GM18868 (cell line): ENCODE measurements around the gene ARTN.

ENCODE experiments used
- ATAC-seq: cut with Tn5 transposase; IDR thresholded peaks from one replicate; pipeline ENCODE4 v1.9.1; 2021; ENCODE audit warnings: mild to moderate bottlenecking, moderate library complexity; ENCODE audit not compliant: unreplicated experiment

ARTN gene

DNA sequence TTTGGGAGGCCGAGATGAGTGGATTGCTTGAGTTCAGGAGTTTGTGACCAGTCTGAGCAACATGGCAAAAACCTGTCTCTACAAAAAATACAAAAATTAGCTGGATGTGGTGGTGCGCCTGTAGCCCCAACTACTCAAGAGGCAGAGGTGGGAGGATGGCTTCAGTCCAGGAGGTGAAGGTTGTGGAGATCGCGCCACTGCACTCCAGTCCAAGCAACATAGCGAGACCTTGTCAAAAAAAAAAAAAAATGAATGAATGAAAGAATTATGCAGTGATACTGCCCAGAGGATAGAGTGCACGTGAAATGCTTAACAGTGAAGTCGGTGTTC, 35.8 kb downstream of the ARTN start:
- no peak for ATAC-seq

DNA sequence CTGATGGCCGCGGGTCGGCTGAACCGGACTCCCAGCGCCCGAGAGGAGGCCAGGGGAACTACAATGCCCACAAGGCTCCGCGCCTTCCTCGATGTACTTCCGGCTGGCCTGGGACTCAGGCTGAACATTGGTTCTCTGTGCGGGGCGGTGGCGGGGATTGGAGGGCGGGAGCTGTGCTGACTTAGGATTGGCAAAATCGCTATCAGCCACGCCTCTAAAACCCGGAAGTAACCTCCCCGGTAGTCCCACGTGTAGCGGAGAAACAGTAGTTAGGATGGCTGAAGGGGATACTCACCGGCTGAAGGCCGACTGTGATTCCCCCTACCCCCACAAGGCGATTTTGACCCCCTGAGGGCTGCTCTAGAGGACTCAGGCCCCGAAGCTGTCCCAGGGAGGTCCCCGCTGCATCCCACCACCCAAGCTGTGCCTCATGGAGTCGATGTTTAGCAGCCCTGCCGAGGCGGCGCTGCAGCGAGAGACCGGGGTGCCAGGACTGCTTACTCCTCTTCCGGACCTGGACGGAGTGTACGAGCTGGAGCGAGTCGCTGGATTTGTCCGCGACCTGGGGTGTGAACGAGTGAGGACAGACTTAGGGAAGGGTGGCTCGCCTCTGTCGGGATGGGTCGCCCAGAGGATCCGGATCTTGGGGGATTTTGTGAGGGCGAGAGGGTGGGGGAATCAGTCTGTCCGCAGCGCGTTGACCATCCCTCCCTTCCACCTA, 36.3 kb downstream of the ARTN start, which contains the start of gene DPH2:
Gene DPH2 (plus strand): TSS at position 265 of the 721 bp plus-strand sequence. CDS start 166 bp downstream, at position 431.
- peak; percentile 91 for ATAC-seq

DNA sequence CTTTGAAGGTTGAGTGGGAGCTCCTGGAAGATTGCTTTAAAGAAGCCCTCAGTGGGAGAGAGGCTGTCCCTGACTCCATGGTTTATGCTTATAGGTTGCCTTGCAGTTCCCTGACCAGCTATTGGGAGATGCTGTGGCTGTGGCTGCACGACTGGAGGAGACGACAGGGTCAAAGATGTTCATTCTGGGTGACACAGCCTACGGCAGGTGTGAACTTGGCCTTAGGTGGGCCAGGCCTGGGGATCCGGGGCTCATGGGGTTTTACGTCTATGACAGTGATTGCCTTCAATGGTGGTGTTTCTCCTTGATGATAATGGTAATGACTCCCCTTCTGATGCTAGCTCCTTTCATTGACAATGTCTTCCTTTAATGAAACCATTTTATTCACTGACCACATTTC, 36.9 kb downstream of the ARTN start:
- ATAC-seq, result no peak

DNA sequence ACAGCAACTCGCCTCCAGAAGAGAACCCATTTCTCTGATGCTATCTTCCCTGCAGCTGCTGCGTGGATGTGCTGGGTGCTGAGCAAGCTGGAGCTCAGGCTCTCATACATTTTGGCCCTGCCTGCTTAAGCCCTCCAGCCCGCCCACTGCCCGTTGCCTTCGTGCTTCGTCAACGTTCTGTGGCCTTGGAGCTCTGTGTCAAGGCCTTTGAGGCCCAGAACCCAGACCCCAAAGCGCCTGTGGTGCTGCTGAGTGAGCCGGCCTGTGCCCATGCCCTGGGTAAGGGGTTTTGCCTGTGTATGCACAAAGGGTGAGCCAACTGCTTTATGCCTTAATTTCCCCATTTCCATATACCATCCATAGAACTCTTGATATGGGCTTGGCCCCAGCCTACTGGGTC, 37.3 kb downstream of the ARTN start:
- ATAC-seq, result no peak

DNA sequence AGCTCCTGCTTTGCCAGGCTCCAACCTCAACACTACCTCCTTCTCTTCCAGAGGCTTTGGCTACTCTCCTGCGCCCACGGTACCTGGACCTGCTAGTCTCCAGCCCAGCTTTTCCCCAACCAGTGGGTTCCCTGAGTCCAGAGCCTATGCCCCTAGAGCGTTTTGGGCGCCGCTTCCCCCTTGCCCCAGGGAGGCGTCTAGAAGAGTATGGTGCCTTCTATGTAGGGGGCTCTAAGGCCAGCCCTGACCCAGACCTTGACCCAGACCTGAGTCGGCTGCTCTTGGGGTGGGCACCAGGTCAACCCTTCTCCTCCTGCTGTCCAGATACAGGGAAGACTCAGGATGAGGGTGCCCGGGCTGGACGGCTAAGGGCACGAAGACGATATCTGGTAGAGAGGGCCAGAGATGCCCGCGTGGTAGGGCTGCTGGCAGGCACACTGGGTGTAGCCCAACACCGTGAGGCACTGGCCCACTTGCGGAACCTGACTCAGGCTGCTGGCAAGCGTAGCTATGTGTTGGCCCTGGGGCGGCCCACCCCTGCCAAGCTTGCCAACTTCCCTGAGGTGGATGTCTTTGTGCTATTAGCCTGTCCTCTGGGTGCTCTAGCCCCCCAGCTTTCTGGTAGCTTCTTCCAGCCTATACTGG, 37.9 kb downstream of the ARTN start:
- ATAC-seq, result no peak

DNA sequence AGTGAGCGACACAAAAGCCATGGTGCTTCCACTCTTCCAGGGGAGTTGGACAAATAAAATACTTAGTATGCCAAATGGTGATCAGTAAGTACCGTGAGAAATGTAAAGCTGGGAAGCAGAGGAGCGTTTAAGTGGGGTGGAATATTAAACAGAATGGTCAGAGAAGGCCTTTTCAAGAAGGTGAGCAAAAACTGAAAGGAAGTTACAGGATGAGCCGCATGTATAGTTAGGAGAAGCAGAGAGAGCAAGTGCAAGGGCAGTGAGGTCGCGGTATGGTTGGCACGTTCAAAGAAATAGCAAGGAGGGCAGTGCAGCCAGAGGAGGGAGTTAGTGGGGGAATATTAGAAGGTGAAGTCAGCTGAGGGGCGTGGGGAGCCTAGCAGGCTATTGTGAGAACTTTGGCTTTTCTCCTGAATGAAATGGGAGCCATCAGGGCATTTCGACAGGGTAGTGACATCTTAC, 40.4 kb downstream of the ARTN start:
- no peak for ATAC-seq

DNA sequence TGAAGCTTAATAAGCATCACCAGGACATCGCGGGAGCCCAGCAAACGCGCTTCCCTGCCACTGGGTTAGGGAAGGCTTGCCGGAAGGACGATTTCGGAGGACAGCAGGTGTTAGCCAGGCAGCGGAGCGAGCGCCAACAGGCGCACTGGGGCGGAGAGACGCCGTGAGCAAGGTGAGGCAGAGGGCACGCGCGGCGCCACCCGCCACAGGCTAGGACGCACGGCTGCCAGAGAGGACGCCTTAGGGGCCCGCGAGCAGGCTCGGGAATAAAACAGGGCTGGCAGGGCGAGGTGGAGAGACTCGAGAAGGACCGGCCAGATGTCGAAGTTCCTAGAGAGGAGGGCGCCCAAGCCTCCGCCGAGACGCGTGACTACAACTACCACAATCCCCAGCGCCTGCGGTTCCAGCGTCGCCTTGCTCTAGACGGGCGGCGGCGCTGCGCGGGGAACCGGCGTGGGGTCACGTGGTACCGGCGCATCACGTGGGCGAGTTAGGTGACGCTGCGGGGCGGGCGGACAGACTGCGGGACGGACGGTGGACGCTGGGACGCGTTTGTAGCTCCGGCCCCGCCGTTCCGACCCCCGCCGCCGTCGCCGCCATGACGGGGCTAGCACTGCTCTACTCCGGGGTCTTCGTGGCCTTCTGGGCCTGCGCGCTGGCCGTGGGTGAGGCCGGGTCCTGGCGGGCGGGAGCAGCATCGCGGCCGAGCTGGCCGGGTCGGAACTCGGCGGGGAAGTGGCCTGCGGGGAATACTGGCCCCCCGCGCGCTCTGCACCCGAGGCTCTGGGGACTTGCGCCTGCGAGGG, 41.0 kb downstream of the ARTN start, which contains the start of gene ATP6V0B:
Gene ATP6V0B (plus strand): TSS at position 518 of the 806 bp plus-strand sequence. CDS start 81 bp downstream, at position 599.
- ATAC-seq, result peak; percentile 62

DNA sequence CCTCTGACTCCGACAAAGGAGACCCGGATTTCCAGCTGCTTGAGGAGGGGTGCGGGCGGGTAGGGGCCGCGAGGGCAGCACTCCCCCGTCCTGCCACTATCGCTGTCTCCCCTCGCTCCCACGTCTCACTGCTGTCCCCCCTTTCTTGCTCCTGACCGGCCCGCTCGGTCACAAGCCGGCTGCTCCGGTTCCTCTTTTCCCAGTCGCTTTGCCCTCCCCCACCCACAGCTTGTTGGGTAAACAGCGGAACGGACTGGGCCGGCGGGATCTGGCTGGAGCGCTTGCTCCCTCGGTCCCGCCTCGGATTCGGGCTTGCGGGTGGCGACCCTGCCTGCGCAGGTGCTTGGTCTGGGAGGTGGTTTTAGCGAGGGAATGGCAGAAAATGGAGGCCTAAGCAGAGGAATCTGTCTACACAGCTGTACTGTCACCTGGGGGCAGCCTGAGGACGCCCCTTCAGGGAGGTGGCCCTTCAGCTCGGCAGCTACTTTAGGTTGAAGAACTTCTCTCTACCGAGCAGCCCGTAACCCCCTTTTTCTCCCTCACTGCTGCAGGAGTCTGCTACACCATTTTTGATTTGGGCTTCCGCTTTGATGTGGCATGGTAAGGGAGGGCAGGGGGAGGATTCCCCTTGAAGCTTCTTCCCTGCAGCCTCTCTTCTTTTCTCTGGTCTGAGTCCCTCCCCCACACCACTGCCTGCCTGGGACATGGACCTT, 41.8 kb downstream of the ARTN start:
- no peak for ATAC-seq

DNA sequence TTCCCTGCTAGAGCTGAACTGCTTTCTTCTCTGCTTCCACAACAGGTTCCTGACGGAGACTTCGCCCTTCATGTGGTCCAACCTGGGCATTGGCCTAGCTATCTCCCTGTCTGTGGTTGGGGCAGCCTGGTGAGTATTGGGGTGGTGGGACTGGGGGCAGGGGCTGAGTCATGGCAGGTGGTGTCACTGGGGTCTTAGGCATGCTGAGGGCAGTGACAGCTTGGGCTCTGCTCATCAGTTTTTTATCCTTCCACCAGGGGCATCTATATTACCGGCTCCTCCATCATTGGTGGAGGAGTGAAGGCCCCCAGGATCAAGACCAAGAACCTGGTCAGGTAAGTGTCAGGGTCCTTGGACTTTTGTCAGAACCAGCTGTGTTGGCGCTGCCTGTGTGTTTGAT, 42.4 kb downstream of the ARTN start:
- no peak for ATAC-seq

DNA sequence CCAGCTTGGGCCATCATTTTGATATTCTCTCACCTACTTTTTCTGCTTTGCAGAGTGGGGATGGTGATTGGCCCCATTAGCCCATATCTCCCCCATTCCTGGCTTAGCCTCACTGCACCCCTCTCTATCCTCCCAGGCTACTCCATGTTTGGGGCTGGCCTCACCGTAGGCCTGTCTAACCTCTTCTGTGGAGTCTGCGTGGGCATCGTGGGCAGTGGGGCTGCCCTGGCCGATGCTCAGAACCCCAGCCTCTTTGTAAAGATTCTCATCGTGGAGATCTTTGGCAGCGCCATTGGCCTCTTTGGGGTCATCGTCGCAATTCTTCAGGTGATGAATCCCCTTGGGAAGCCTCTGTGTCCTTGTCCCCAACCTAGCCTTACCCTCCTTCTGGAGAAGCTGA, 43.3 kb downstream of the ARTN start:
- no peak for ATAC-seq

DNA sequence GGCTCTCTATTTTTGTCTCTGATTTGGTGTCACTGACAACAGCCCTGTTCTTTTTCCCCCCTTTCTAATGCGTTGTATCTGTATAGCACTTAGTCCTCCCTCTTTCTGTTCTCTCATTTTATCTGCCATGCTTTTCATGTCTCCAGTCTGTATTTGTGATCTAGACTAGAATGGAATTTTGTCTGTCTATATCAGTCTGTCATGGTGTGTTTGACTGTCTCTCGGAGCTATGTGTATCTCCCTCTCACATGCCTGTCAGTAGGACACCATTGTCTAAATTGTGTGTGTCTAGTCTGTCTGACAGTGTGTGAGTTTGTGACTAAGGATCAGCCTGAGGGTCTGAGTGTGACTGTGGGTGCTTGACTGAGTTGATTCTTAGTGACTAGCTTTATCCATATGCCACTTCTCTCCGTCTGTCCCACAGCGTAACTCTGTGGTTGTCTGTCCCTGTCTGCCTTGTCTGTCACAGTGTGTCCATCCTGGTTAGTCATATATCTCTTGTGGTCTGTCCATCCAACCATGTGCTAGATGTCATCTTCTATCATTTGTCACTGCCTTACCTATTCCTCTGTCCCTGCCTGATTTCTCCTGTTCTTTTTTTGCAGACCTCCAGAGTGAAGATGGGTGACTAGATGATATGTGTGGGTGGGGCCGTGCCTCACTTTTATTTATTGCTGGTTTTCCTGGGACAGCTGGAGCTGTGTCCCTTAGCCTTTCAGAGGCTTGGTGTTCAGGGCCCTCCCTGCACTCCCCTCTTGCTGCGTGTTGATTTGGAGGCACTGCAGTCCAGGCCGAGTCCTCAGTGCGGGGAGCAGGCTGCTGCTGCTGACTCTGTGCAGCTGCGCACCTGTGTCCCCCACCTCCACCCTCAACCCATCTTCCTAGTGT, 44.0 kb downstream of the ARTN start:
- ATAC-seq, result no peak

DNA sequence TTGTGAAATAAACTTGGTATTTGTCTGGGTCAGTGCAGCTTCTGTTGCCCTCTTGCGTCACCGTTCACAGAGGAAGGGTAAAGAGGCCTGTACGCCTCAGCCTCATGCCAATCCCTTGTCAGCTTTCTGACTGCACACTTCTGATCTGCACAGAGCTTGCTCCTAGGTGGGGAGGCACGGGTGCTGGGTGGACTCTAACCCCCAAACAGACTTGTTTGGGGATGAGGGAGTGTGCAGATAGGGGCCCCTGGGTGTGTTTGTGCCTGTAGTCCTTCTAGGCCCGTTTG, 44.6 kb downstream of the ARTN start:
- ATAC-seq, result no peak

DNA sequence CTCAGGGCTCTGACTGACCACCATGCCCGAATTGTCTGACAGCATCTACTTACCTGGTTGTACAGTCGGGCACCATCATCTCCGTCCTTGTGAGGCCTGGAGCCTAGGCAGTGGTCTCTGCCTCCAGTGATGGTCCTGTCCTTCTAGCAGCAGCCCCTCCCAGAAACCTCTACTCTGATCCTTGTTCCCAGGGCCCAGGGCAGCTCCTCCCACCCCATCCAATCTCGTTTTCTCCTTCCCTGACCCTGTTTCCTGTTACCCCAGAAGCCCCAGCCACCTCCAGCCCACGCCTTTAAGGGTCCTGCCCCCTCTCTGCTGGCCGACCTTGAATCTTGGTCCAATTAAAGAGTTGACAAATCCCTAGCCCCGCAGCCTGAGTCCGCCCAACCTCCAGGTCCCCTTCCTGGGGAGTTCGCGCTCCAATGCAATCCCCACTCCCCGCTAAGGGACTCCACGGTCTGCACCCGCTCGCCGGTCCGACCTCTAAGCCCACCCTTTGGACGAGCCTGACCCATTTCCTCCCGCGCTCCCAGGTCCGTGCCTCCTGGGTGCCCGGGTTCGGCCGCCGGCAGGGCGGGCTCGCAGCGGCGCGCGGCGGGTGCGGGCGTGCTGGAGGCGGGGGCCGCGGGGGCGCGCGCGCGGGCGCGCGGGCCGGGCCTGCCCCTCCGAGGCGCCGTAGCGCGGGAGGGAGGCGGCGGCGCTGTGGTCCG, 45.1 kb downstream of the ARTN start, which contains the start of gene B4GALT2:
Gene B4GALT2 (plus strand): TSS at position 660 of the 710 bp plus-strand sequence. CDS start 1,951 bp downstream, outside the sequence.
- no peak for ATAC-seq

DNA sequence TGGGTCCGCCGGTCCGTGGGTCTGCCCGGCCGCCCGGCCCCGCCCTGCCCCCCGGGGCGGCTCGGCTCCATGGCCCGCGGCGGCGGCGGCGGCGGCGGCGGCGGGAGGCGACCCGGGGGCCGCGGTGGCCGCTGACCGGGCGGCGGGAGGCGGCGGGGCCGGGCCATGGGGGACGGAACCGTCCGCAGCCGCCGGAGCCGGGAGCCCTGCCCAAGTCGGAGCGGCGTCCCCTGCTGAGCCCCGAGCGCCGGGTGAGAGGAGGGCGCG, 45.6 kb downstream of the ARTN start:
- no peak for ATAC-seq

DNA sequence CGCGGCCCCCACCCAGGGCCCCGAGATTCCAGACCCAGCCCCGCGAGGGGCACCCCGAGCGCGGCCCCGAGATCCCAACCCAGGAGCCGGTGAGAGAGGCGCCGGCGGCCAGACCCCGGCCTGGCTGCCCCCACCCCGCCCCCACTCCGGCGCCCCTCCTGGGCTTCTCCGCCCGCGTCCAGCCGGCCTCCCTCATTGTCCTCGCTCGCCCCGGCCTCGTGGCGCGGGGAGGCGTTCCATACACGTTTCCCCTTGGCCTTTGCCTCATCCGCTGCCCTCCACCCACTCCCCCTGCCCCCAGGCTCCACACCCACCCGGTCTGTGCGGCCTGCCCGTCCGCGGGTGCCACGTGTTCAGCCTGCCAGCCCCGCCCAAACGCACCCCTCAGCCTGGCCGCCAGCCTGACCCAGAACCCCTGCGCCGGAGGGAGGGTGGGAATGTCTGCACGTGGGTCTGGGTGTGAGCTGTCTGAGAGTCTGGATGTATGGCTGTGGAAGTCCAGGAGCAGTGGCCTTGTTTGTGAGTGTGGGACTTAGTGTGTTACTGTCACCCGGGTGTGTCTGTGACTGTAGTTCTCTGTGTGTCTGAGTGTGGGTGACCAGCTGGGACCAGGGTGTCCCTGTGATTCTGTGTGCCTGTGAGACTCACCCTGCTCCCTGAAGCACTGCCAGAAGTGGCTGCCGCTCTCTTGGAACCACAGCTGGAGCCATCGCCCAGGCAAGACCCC, 46.1 kb downstream of the ARTN start:
- ATAC-seq, result no peak

DNA sequence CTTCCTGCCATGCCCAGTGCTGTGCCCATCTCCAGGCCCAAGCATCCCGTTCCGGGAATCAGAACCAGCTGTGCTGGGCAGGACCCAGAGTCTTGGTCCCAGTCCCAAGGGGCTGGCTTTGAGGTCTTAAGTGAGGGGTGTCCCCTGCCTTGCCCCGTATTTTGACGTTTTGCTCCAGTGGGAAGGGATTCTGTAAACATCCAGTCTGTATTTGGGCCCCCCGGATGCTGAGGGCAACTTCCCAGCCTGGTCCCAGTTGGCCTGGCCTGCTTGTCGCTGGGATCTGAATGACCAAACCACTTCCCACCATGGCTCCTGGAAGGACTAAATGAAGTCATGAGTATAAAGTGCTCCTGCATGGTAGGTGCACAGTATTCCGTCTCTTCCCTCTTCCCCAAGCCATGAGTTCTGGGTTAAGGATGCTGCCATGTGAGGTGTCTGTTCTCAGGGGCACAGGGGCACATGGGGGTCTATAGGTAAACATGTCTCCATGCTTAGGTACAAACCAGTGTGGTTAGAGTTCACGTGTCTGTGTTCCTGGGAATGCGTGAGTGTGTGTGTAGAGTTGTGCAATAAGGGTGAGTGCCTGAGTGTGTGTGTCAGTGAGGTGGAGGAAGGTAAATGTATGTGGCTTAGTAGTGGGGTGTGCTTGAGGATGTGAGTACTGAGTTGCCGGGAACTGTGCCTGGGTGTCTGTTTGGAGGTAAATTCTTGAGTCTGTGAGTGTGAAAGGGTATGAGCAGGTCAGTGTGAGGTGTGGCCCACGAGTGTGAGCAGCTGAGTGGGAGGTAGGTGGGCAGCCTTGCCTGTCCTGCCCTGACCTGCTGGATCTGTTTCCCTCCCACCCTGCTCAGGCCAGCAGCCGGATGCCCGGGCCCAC, 46.9 kb downstream of the ARTN start:
- ATAC-seq, result no peak

DNA sequence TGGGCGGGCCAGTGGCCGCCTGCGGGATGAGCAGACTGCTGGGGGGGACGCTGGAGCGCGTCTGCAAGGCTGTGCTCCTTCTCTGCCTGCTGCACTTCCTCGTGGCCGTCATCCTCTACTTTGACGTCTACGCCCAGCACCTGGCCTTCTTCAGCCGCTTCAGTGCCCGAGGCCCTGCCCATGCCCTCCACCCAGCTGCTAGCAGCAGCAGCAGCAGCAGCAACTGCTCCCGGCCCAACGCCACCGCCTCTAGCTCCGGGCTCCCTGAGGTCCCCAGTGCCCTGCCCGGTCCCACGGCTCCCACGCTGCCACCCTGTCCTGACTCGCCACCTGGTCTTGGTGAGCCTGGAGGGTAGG, 47.5 kb downstream of the ARTN start:
- no peak for ATAC-seq

DNA sequence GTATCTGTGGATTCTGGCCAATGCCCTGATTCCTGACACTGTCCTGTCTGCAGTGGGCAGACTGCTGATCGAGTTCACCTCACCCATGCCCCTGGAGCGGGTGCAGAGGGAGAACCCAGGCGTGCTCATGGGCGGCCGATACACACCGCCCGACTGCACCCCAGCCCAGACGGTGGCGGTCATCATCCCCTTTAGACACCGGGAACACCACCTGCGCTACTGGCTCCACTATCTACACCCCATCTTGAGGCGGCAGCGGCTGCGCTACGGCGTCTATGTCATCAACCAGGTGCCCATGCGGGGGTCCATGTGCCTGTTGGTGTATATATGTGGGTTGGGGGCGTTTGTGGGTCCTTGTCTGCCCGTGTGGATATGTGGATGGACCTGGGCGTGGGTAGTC, 48.0 kb downstream of the ARTN start:
- no peak for ATAC-seq
